ENCODE measurements around the gene MAPRE2. TPM values are rescaled to one million over a fixed set of nuclear protein-coding genes. Genes with fewer than 3 reads are reported as not detected.
"Not testable (repeated sequence)": the region's sequence is repeated elsewhere in the genome, so short reads cannot be mapped to it uniquely, and the experiment has no call there.

MAPRE2 gene
- total RNA-seq, 4 donors from 2014 or later, result 16.5 to 50.3 (median 21.2) TPM

DNA sequence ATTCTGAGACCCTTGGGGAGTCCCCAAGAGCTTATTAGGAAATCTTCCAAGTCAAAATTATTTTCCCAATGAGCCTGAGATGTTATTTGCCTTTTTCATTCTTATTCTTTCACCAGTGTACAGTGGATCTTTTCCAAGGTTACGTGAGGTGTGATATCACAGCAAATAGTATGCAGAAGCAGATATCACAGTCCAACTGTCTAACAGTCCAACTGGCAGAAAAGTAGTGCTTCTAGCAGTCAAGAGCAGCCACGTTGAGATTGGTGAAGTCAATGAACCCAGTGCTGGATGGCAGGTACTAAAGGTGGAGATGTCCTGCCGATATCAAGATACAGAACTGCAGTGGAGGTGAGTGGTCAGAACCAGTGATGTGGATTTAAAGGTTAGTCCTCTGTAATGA lies 120.7 kb downstream of the MAPRE2 start:
- TF ChIP-seq, protein P1, sequence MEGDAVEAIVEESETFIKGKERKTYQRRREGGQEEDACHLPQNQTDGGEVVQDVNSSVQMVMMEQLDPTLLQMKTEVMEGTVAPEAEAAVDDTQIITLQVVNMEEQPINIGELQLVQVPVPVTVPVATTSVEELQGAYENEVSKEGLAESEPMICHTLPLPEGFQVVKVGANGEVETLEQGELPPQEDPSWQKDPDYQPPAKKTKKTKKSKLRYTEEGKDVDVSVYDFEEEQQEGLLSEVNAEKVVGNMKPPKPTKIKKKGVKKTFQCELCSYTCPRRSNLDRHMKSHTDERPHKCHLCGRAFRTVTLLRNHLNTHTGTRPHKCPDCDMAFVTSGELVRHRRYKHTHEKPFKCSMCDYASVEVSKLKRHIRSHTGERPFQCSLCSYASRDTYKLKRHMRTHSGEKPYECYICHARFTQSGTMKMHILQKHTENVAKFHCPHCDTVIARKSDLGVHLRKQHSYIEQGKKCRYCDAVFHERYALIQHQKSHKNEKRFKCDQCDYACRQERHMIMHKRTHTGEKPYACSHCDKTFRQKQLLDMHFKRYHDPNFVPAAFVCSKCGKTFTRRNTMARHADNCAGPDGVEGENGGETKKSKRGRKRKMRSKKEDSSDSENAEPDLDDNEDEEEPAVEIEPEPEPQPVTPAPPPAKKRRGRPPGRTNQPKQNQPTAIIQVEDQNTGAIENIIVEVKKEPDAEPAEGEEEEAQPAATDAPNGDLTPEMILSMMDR (IDR thresholded peaks at IDR 0.05), result no peak
- no peak for TF ChIP-seq POLR2A (IDR thresholded peaks at IDR 0.05)
- H3K36me3 ChIP-seq, result no peaks in the 10 kb centered on the region
- H3K4me3 ChIP-seq, result no peak overlapping the region
- H3K4me1 ChIP-seq, result no peaks in the 10 kb centered on the region
- H3K9me3 ChIP-seq, result no peaks in the 10 kb centered on the region
- no peaks in the 10 kb centered on the region for H3K27me3 ChIP-seq
- no peak overlapping the region for H3K27ac ChIP-seq
- DNase-seq, result no peak

DNA sequence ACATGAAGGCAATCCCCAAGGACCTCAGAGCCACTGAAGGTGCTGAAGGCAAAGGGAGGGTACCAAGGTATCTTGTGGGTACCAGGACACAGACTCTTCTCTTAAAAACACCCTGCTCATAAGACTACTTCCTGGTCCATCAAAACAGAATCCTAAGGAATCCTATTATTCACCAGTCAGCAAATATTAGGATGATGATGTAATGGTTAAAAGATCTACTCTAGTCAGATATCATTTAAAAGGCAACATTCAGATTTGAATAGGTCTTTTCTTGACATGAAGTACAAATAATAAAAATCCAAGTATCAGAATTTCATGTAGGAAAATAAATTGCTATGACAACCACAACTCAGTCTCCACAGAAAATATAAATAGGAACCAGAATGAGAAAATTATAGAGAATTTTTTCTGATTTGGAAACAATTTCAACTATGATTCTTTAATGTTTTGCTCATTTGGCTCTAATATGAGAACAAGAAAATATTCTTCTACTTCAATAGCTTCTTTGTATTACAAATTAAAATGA lies 121.9 kb downstream of the MAPRE2 start:
- no peaks in the 10 kb centered on the region for H3K9me3 ChIP-seq
- TF ChIP-seq, protein P1 (IDR thresholded peaks at IDR 0.05), result no peak
- no peak for TF ChIP-seq POLR2A (IDR thresholded peaks at IDR 0.05)
- H3K27ac ChIP-seq, result no peak overlapping the region
- no peaks in the 10 kb centered on the region for H3K36me3 ChIP-seq
- no peaks in the 10 kb centered on the region for H3K4me1 ChIP-seq
- H3K4me3 ChIP-seq, result no peak overlapping the region
- H3K27me3 ChIP-seq, result no peaks in the 10 kb centered on the region
- no peak for DNase-seq

DNA sequence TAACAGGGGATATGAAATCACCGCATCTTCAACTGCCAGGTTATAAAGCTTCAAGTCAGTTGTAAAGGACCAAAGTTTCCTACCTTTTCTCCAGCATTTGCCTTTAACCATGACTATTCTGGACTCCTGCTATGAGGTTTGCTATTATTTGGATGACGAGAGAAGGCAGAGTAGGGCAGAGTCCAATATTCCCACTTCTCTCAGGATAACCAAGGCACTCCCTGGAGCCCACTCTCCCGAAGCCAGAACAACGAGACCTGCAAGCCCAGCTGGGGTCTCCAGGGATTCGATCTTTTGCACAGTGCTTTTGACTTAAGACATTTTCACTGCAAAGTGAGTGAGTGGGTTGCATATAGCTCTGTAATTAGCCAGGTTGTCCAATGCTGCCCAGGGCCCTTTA lies 122.5 kb downstream of the MAPRE2 start:
- Histone ChIP-seq H3K9me3 (no peaks in the 10 kb centered on the region), H3K27me3 (no peaks in the 10 kb centered on the region), H3K4me1 (no peaks in the 10 kb centered on the region), H3K36me3 (no peaks in the 10 kb centered on the region), H3K4me3 (no peak overlapping the region), H3K27ac (no peak overlapping the region)
- no peak for DNase-seq
- TF ChIP-seq, protein P1 (IDR thresholded peaks at IDR 0.05), result no peak
- TF ChIP-seq POLR2A (IDR thresholded peaks at IDR 0.05), result no peak

DNA sequence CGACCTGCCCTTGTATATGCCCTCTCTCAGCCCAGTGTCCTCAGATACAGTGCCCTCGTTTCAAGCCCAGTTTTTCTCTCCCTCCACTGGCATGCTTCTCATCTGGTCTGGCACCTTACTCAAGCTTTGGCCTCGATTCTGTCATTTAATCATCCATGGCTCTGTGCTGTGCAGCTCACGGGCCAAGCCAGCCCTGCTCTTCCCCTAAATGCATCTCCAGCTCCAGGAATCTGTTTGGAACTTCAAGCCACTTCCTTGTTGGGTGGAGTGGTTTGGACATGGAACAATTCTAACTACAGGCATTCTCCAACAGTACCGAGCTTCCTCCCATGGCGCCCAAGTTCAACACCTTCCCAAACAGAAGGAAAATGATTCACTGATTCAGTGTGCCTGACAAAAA lies 122.9 kb downstream of the MAPRE2 start:
- Histone ChIP-seq H3K9me3 (no peaks in the 10 kb centered on the region), H3K36me3 (no peaks in the 10 kb centered on the region), H3K4me3 (no peak overlapping the region), H3K27me3 (no peaks in the 10 kb centered on the region), H3K4me1 (no peaks in the 10 kb centered on the region), H3K27ac (no peak overlapping the region)
- TF ChIP-seq, protein P1 (IDR thresholded peaks at IDR 0.05), result no peak
- TF ChIP-seq POLR2A (IDR thresholded peaks at IDR 0.05), result no peak
- no peak for DNase-seq

DNA sequence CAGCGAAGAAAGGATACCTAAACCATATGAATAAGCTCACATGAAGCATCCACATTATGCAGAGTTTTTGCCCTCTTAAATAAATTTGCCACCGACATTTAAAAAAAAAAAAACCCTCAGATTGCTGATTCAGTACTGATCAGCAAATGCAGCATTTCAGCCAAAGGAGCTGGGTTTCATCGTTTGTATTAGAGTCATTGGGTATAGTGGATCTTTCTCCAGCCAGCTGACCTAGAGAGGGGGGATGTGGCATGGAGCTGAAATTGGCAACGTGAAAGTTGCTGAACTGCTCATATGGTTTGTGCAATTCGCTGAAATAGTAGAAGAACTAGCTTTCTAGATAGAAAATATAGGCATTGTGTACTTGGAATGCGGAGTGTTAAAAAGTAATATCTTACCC lies 126.1 kb downstream of the MAPRE2 start:
- H3K9me3 ChIP-seq, result no peaks in the 10 kb centered on the region
- no peaks in the 10 kb centered on the region for H3K36me3 ChIP-seq
- H3K4me1 ChIP-seq, result no peaks in the 10 kb centered on the region
- H3K4me3 ChIP-seq, result no peak overlapping the region
- no peak overlapping the region for H3K27ac ChIP-seq
- TF ChIP-seq, protein P1 (IDR thresholded peaks at IDR 0.05), result no peak
- TF ChIP-seq POLR2A (IDR thresholded peaks at IDR 0.05), result no peak
- H3K27me3 ChIP-seq, result no peaks in the 10 kb centered on the region
- DNase-seq, result no peak

DNA sequence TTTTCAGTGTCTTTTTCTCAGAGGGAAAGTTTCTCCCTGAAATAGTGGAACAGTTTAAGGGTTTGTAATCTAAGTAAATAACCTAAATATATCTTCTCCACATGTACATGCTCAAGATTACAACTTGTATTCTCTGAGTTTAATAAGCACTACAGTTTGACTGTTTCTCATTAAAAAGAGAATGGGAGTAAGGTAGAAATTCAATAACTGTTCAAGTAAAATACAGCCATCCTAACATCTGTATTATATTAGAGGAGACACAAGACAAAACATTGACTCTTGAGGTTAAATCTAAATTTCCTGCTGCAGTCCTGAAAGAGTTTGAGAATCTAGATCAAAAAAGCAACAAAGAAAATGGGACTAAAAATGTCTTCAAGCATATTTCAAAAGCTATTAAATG lies 126.6 kb downstream of the MAPRE2 start:
- H3K27ac ChIP-seq, result no peak overlapping the region
- H3K4me1 ChIP-seq, result no peaks in the 10 kb centered on the region
- H3K36me3 ChIP-seq, result no peaks in the 10 kb centered on the region
- H3K9me3 ChIP-seq, result no peaks in the 10 kb centered on the region
- TF ChIP-seq, protein P1 (IDR thresholded peaks at IDR 0.05), result no peak
- no peak for TF ChIP-seq POLR2A (IDR thresholded peaks at IDR 0.05)
- DNase-seq, result no peak
- H3K27me3 ChIP-seq, result no peaks in the 10 kb centered on the region
- no peak overlapping the region for H3K4me3 ChIP-seq

DNA sequence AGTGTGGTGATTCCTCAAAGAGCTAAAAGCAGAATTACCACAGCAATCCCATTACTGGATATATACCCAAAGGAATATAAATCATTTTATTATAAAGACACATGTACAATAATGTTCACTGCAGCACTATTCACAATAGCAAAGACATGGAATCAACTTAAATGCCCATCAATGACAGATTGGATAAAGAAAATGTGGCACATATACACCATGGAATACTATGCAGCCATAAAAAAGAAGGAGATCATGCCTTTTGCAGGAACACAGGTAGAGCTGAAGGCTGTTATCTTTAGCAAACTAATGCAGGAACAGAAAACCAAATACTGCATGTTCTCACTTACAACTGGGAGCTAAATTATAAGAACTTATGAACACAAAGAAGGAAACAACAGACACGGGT lies 129.1 kb downstream of the MAPRE2 start:
- H3K9me3 ChIP-seq, H3K27ac ChIP-seq, H3K27me3 ChIP-seq, H3K36me3 ChIP-seq, DNase-seq, H3K4me1 ChIP-seq, H3K4me3 ChIP-seq: not testable (repeated sequence)
